ENCODE data around the gene DLGAP4.

The DLGAP4 gene

DNA sequence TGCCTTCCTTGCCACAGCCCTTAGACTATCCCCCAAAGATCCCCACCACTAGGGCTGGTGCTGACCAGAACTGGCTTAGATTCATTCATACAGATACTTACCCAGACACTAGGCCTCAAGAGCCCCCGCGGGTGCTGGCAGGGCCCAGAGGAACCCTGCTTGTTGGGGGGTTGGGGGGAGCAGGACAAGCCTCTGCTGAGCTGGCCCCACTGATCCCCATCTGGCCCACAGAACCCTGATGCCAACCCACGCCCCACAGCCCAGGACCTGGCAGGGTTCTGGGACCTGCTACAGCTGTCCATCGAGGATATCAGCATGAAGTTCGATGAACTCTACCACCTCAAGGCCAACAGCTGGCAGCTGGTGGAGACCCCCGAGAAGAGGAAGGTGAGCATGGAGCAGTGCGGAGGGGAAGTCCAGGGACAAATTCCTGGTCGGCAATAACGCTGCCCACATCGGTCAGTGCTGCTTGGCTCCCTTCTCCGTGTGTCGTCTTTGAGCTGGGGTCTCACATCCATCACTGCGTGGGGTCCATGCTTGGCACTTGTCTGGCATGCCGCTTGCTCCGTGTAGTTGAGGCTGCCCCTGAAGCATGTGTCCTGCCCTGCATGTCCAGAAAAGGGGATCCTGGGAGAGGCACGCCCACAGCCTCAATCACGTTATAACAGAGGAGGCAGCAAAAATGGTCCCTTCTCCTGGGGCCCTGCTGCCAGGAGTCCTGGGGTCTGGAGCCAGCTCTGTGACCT is 219.7 kb downstream of the DLGAP4 start:
- no peak for DNase-seq (ENCODE audit: low spot score)
- TF ChIP-seq, protein P1, sequence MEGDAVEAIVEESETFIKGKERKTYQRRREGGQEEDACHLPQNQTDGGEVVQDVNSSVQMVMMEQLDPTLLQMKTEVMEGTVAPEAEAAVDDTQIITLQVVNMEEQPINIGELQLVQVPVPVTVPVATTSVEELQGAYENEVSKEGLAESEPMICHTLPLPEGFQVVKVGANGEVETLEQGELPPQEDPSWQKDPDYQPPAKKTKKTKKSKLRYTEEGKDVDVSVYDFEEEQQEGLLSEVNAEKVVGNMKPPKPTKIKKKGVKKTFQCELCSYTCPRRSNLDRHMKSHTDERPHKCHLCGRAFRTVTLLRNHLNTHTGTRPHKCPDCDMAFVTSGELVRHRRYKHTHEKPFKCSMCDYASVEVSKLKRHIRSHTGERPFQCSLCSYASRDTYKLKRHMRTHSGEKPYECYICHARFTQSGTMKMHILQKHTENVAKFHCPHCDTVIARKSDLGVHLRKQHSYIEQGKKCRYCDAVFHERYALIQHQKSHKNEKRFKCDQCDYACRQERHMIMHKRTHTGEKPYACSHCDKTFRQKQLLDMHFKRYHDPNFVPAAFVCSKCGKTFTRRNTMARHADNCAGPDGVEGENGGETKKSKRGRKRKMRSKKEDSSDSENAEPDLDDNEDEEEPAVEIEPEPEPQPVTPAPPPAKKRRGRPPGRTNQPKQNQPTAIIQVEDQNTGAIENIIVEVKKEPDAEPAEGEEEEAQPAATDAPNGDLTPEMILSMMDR (IDR thresholded peaks at IDR 0.05; ENCODE audit: extremely low read depth, missing control alignments) = no peak

DNA sequence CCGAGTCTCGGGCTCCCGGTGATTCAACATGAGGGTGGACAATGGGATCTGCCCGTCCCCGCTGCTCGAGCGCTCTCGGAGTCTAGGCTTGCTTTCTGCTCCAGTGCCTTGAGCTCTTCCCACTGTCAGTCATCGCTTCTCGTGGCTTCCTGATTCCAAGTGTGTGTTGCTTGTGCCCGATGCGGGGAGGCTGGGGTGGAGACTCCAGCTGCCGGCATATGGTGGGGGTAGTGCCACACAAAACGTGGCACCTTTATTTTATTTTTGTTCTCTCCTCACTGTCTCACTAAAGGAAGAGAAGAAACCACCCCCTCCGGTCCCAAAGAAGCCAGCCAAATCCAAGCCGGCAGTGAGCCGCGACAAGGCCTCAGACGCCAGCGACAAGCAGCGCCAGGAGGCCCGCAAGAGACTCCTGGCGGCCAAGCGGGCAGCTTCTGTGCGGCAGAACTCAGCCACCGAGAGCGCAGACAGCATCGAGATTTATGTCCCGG is 220.4 kb downstream of the DLGAP4 start:
- TF ChIP-seq, protein P1 (IDR thresholded peaks at IDR 0.05; ENCODE audit: extremely low read depth, missing control alignments) = no peak
- no peak for DNase-seq (ENCODE audit: low spot score)

DNA sequence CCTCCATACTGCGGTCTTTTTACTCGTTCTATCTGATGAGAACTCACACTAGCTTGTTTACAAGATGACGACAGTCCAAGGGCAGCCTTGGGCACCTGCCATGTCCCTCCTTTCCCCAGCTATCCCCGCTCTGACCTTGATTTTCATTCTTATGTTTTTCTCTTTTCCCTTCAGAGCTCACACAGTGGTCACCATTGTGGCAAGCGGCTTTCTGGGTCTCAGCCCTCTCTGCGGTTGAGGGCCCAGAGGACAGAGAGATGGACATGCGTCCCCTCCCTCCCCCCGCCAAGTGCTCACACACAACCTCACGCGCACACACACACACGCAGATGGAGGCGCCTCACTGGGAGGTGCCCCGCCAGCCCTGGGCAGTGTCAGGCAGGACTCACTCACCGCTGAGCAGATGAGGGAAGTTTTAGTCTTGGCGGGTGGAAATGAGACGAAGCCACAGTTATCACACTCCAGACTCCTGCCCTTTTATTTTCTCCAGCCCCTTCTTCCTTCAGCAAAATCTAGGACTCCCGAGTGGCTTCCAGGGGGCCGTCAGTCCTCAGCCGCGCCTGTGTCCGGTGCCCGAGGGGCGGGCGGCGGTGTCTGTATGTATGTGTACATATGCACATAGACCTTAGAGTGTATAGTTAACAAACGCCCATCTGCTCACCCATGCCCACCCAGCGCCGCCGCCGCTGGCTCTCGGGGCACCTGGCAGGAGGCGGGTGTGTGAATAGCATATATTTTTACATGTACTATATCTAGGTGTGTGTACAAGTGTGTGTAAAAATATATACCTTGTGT is 221.4 kb downstream of the DLGAP4 start:
- TF ChIP-seq, protein P1 (IDR thresholded peaks at IDR 0.05; ENCODE audit: extremely low read depth, missing control alignments) = no peak
- no peak for DNase-seq (ENCODE audit: low spot score)

DNA sequence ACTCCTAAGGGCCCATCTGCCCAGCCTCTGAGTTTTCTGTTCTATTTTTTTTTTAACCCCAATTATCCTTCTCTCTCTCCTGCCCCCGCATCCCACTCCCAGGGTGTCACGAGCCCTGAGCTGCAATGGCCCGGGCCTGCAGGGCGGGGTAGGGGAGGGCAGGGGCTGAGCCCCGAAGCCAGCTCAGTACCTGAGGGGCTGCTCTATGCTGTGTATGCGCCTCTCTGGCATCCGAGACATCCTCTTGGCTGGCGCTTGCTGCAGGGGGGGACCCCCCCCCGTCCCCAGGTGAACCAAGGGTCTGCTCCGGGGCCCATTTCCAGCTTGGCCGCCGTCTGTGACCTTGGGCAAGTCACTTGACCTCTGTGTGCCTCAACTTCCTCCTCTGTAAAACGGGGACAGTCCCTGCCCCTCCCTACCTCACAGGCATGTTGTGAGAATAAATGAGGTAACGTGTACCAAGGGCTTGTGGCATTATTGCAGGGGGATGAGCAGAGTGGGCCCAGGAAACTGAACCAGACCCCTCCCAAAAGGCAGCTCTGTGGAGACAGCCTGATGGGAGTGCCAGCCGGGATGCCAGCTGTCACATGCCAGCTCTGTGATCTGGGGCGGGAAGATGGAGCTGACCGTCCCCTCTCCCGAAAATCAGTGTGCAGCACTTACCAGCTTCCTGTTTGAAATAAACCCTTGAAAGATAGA is 222.2 kb downstream of the DLGAP4 start:
- no peak for DNase-seq (ENCODE audit: low spot score)
- TF ChIP-seq, protein P1 (IDR thresholded peaks at IDR 0.05; ENCODE audit: extremely low read depth, missing control alignments) = no peak

DNA sequence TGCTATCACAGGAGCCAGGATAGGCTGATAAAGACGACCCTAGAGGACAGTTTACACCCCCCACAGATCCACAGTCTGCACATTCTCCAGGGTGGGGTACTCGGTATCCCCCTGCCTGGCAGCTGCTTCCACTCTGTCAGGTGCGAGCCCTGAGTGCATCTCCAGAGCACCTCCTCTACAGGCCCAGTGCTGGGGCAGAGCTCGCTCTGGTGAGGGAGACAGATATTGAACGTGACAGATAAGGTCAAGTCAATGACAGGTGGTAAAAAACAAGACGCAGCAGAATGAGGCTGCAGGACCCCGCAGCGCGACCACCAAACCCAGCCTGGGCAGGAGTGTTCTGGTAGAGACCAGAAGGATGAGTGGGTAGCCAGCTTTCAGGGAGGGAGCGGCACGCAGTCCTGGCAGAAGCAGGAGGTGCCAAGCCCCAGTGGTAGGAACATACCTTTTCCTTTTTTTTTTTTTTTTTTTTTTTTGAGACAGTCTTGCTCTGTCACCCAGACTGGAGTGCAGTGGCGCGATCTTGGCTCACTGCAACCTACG is 222.8 kb downstream of the DLGAP4 start:
- TF ChIP-seq, protein P1 (IDR thresholded peaks at IDR 0.05; ENCODE audit: extremely low read depth, missing control alignments) = no peak
- DNase-seq (ENCODE audit: low spot score) = no peak

DNA sequence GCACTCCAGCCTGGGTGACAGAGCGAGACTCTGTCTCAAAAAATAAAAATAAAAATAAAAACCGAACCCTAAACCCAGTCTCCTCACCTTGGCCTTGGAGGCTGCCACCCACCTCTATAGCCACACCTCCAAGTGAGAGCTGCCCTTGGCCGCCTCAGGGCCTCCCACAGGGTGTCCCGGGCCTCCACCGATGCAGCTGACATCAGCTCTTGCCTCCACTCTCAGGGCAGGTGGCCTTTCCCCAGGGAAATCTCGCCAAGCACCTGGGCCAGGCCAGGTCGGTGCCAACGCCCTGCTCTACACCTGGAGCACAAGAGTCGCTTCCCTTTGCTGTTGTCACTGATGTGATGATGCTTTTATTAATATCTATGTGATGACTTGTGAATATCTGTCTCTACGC is 226.2 kb downstream of the DLGAP4 start:
- DNase-seq (ENCODE audit: low spot score) = no peak
- TF ChIP-seq, protein P1 (IDR thresholded peaks at IDR 0.05; ENCODE audit: extremely low read depth, missing control alignments) = no peak
